ENCODE measurements around the gene HPSE2.

HPSE2 gene

GRCh38 chr10:98433371-98433770, 802.3 kb downstream of the HPSE2 start:
- no peak for TF ChIP-seq CTCF (IDR thresholded peaks at IDR 0.05; ENCODE audit: control insufficient read depth, extremely low read depth, insufficient read depth)
- DNase-seq (ENCODE audit: low read depth): no peak

GRCh38 chr10:98432330-98432729, 803.3 kb downstream of the HPSE2 start:
- DNase-seq (ENCODE audit: low read depth): no peak

More at GRCh38 chr10:98433371-98433770, 802.3 kb downstream of the HPSE2 start:
- no peak overlapping the region for H3K4me3 ChIP-seq (ENCODE audit: low read depth, low read length)

GRCh38 chr10:98431016-98431415, 804.6 kb downstream of the HPSE2 start:
- no peak for DNase-seq (ENCODE audit: low read depth)
- H3K4me3 ChIP-seq (ENCODE audit: low read depth, low read length): no peak overlapping the region
- TF ChIP-seq CTCF (IDR thresholded peaks at IDR 0.05; ENCODE audit: control insufficient read depth, extremely low read depth, insufficient read depth): no peak

More at GRCh38 chr10:98432330-98432729, 803.3 kb downstream of the HPSE2 start:
- H3K4me3 ChIP-seq (ENCODE audit: low read depth, low read length): no peak overlapping the region
- no peak for TF ChIP-seq CTCF (IDR thresholded peaks at IDR 0.05; ENCODE audit: control insufficient read depth, extremely low read depth, insufficient read depth)

- DNase-seq (ENCODE audit: low read depth): no peak
- no peak overlapping the region for H3K4me3 ChIP-seq (ENCODE audit: low read depth, low read length)
- TF ChIP-seq CTCF (IDR thresholded peaks at IDR 0.05; ENCODE audit: control insufficient read depth, extremely low read depth, insufficient read depth): no peak
Measured at GRCh38 chr10:98430427-98430826, 805.2 kb downstream of the HPSE2 start.

GRCh38 chr10:98429320-98430072, 806.2 kb downstream of the HPSE2 start:
- no peak for TF ChIP-seq CTCF (IDR thresholded peaks at IDR 0.05; ENCODE audit: control insufficient read depth, extremely low read depth, insufficient read depth)
- DNase-seq (ENCODE audit: low read depth): no peak
- H3K4me3 ChIP-seq (ENCODE audit: low read depth, low read length): no peak overlapping the region

- TF ChIP-seq CTCF (IDR thresholded peaks at IDR 0.05; ENCODE audit: control insufficient read depth, extremely low read depth, insufficient read depth): no peak
- no peak overlapping the region for H3K4me3 ChIP-seq (ENCODE audit: low read depth, low read length)
- DNase-seq (ENCODE audit: low read depth): no peak
Measured at GRCh38 chr10:98427011-98427515, 808.6 kb downstream of the HPSE2 start.
